HepG2 (cell line): Measurements from ENCODE around the gene HOXC12. TPM values are rescaled to one million over a fixed set of nuclear protein-coding genes. Genes with fewer than 3 reads are reported as not detected.
A peak's percentile ranks its signal among the peaks of the same experiment; 100 is the strongest.

Experiments used
- BORCS8-MEF2B ChIP-seq: sonication (generic); formaldehyde crosslinking; IDR thresholded peaks from 2 replicates; pipeline ENCODE4 v1.8.0; 2022; ENCODE audit warnings: mild to moderate bottlenecking, missing genetic modification reagents
- CSRNP1 ChIP-seq: sonication (generic); formaldehyde crosslinking; IDR thresholded peaks from 2 replicates; pipeline ENCODE4 v1.8.1; 2023; ENCODE audit warnings: mild to moderate bottlenecking, missing genetic modification reagents
- CTCF ChIP-seq: sonication (generic); formaldehyde crosslinking; IDR thresholded peaks from 2 replicates; pipeline ENCODE4 v1.5.0; 2020; ENCODE audit warnings: mild to moderate bottlenecking, missing genetic modification reagents, moderate library complexity
- GABPB1 ChIP-seq: IDR thresholded peaks from 2 replicates; pipeline ENCODE4 v1.6.1; 2016; ENCODE audit warnings: mild to moderate bottlenecking, missing genetic modification reagents, moderate library complexity, missing compliant biosample characterization
- IRF9 ChIP-seq: sonication (generic); formaldehyde crosslinking; IDR thresholded peaks from 2 replicates; pipeline ENCODE4 v1.8.0; 2022; ENCODE audit warnings: missing genetic modification reagents, mild to moderate bottlenecking, borderline replicate concordance
- RAD21 ChIP-seq: fragments of 450-650 bp; formaldehyde crosslinking; IDR thresholded peaks from 2 replicates; pipeline ENCODE4 v1.5.0; 2020; ENCODE audit warnings: mild to moderate bottlenecking
- SUZ12 ChIP-seq: fragments of 150-350 bp; IDR thresholded peaks from 2 replicates; pipeline ENCODE4 v1.6.1; 2014; ENCODE audit warnings: low read depth, low read length
- TFE3 ChIP-seq: IDR thresholded peaks from 2 replicates; pipeline ENCODE4 v1.6.1; 2016
- ZNF225 ChIP-seq: sonication (generic); formaldehyde crosslinking; IDR thresholded peaks from 2 replicates; pipeline ENCODE4 v1.4.0; 2020; ENCODE audit warnings: mild to moderate bottlenecking, missing genetic modification reagents
- ZNF230 ChIP-seq: sonication (generic); formaldehyde crosslinking; IDR thresholded peaks from 2 replicates; pipeline ENCODE4 v1.4.0; 2020; ENCODE audit warnings: mild to moderate bottlenecking, missing genetic modification reagents
- ZNF263 ChIP-seq: sonication (generic); formaldehyde crosslinking; IDR thresholded peaks from 2 replicates; pipeline ENCODE4 v1.4.0; 2020; ENCODE audit warnings: missing genetic modification reagents
- ZNF501 ChIP-seq: sonication (generic); formaldehyde crosslinking; IDR thresholded peaks from 2 replicates; pipeline ENCODE4 v1.5.1; 2020; ENCODE audit warnings: mild to moderate bottlenecking, moderate library complexity, missing genetic modification reagents
- ZNF782 ChIP-seq: sonication (generic); formaldehyde crosslinking; IDR thresholded peaks from 2 replicates; pipeline ENCODE4 v1.4.0; 2020; ENCODE audit warnings: missing genetic modification reagents, mild to moderate bottlenecking, borderline replicate concordance
- polyA plus RNA-seq, 8 experiments: library from polyadenylated mRNA; depleted of rRNA in 3 of 8; stranded (reverse) in 7 of 8; unstranded in 1 of 8; fragments of >200 nt; fragmentation: Illumina TruSeq in 4 of 8; extraction: Trizol in 4 of 8; gene quantifications; 2 replicates each; pipeline versions ENCODE4 v1.2.1 to v1.2.3, GENCODE V29; 2011 to 2016; ENCODE audit warnings: low read depth in 4 of 8, missing spikeins in 1 of 8, mixed read lengths in 1 of 8; ENCODE audit not compliant: insufficient read depth in 1 of 8
- total RNA-seq, 5 experiments: library from RNA; depleted of rRNA; stranded (reverse); fragments of >200 nt; fragmentation: Illumina TruSeq; extraction: Trizol; gene quantifications; 2 replicates each; pipeline ENCODE4 v1.2.3, GENCODE V29; 2016; ENCODE audit warnings: low read depth in 1 of 5

The HOXC12 gene
- total and polyA plus RNA-seq, 2 of the 13 experiments (the other 11 are each of a cell fraction or from before 2014, with no cell fraction given), result not detected

GRCh38 chr12:53961025-53961761, 6.5 kb downstream of the HOXC12 start (continued):
- no peak for TF ChIP-seq ZNF230
- no peak for TF ChIP-seq TFE3 (CRISPR knock-in tag)
- peak; percentile 64 for TF ChIP-seq CTCF (CRISPR knock-in tag)
- TF ChIP-seq ZNF782, result peak; percentile 35; the same call in 1 of the 2 replicates
- TF ChIP-seq ZNF263 (CRISPR knock-in tag), result peak; percentile 25; the same call in 1 of the 2 replicates
- no peak for TF ChIP-seq IRF9 (CRISPR knock-in tag)
- no peak for TF ChIP-seq SUZ12
- TF ChIP-seq ZNF225, result 0 out of 2 replicates have a peak, but pooled peaks have one; percentile 46
- TF ChIP-seq BORCS8-MEF2B (CRISPR knock-in tag), result 0 out of 2 replicates have a peak, but pooled peaks have one; percentile 26
- peak; percentile 47; the same call in 1 of the 2 replicates for TF ChIP-seq ZNF501 (CRISPR knock-in tag)
- 0 out of 2 replicates have a peak, but pooled peaks have one; percentile 19 for TF ChIP-seq CSRNP1
- TF ChIP-seq RAD21, result peak; percentile 82
- TF ChIP-seq GABPB1 (CRISPR knock-in tag), result peak; percentile 52; the same call in 1 of the 2 replicates
